ENCODE data around the gene LOXL3. TPM values are rescaled to one million over a fixed set of nuclear protein-coding genes. Genes with fewer than 3 reads are reported as not detected.

The LOXL3 gene
- total RNA-seq, 1 donor from 2014 or later, result 62.1 TPM

- H3K27me3 Mint-ChIP-seq (ENCODE audit: unreplicated experiment), result no peaks in the 10 kb centered on the region
- peak overlapping the region; percentile 95 for H3K27ac Mint-ChIP-seq (ENCODE audit: unreplicated experiment)
- peaks cover 9% of the 10 kb centered on the region for H3K36me3 Mint-ChIP-seq (ENCODE audit: unreplicated experiment)
- H3K4me1 Mint-ChIP-seq (ENCODE audit: unreplicated experiment), result peaks cover 54% of the 10 kb centered on the region
- no peak for TF ChIP-seq CTCF (IDR thresholded peaks at IDR 0.05)
- peak overlapping the region; percentile 52 for H3K4me3 Mint-ChIP-seq (ENCODE audit: unreplicated experiment)
- no peak for DNase-seq (ENCODE audit: extremely low spot score, unreplicated experiment)
- H3K9me3 Mint-ChIP-seq (ENCODE audit: unreplicated experiment), result no peaks in the 10 kb centered on the region
Observed at GRCh38 chr2:74551530-74551929, 2.2 kb downstream of the LOXL3 start.

- no peaks in the 10 kb centered on the region for H3K27me3 Mint-ChIP-seq (ENCODE audit: unreplicated experiment)
- no peaks in the 10 kb centered on the region for H3K9me3 Mint-ChIP-seq (ENCODE audit: unreplicated experiment)
- H3K4me1 Mint-ChIP-seq (ENCODE audit: unreplicated experiment), result peaks cover 54% of the 10 kb centered on the region
- TF ChIP-seq CTCF (IDR thresholded peaks at IDR 0.05), result no peak
- peak overlapping the region; percentile 59 for H3K4me3 Mint-ChIP-seq (ENCODE audit: unreplicated experiment)
- DNase-seq (ENCODE audit: extremely low spot score, unreplicated experiment), result no peak
- H3K27ac Mint-ChIP-seq (ENCODE audit: unreplicated experiment), result no peak overlapping the region
- peaks cover 9% of the 10 kb centered on the region for H3K36me3 Mint-ChIP-seq (ENCODE audit: unreplicated experiment)
Observed at GRCh38 chr2:74550231-74550630, 3.5 kb downstream of the LOXL3 start.

- peak overlapping the region; percentile 59 for H3K4me3 Mint-ChIP-seq (ENCODE audit: unreplicated experiment)
- no peak for DNase-seq (ENCODE audit: extremely low spot score, unreplicated experiment)
- TF ChIP-seq CTCF (IDR thresholded peaks at IDR 0.05), result no peak
- H3K27me3 Mint-ChIP-seq (ENCODE audit: unreplicated experiment), result no peaks in the 10 kb centered on the region
- peaks cover 10% of the 10 kb centered on the region for H3K36me3 Mint-ChIP-seq (ENCODE audit: unreplicated experiment)
- peak overlapping the region; percentile 12 for H3K27ac Mint-ChIP-seq (ENCODE audit: unreplicated experiment)
- no peaks in the 10 kb centered on the region for H3K9me3 Mint-ChIP-seq (ENCODE audit: unreplicated experiment)
- H3K4me1 Mint-ChIP-seq (ENCODE audit: unreplicated experiment), result peaks cover 48% of the 10 kb centered on the region
Observed at GRCh38 chr2:74548900-74549826, 4.6 kb downstream of the LOXL3 start.

- Mint-ChIP-seq H3K27me3 (ENCODE audit: unreplicated experiment) (no peaks in the 10 kb centered on the region), H3K36me3 (ENCODE audit: unreplicated experiment) (peaks cover 10% of the 10 kb centered on the region), H3K4me3 (ENCODE audit: unreplicated experiment) (peak overlapping the region; percentile 72), H3K4me1 (ENCODE audit: unreplicated experiment) (peaks cover 44% of the 10 kb centered on the region), H3K27ac (ENCODE audit: unreplicated experiment) (peak overlapping the region; percentile 72), H3K9me3 (ENCODE audit: unreplicated experiment) (no peaks in the 10 kb centered on the region)
- no peak for TF ChIP-seq CTCF (IDR thresholded peaks at IDR 0.05)
- no peak for DNase-seq (ENCODE audit: extremely low spot score, unreplicated experiment)
Observed at GRCh38 chr2:74548285-74548899, 5.3 kb downstream of the LOXL3 start.

- H3K27ac Mint-ChIP-seq (ENCODE audit: unreplicated experiment), result no peak overlapping the region
- no peaks in the 10 kb centered on the region for H3K9me3 Mint-ChIP-seq (ENCODE audit: unreplicated experiment)
- H3K27me3 Mint-ChIP-seq (ENCODE audit: unreplicated experiment), result no peaks in the 10 kb centered on the region
- TF ChIP-seq CTCF (IDR thresholded peaks at IDR 0.05), result no peak
- H3K4me3 Mint-ChIP-seq (ENCODE audit: unreplicated experiment), result no peak overlapping the region
- no peak for DNase-seq (ENCODE audit: extremely low spot score, unreplicated experiment)
- peaks cover 14% of the 10 kb centered on the region for H3K36me3 Mint-ChIP-seq (ENCODE audit: unreplicated experiment)
- H3K4me1 Mint-ChIP-seq (ENCODE audit: unreplicated experiment), result peaks cover 23% of the 10 kb centered on the region
Observed at GRCh38 chr2:74546004-74546403, 7.7 kb downstream of the LOXL3 start.

Measured in osteocyte (in vitro differentiated cells).